ENCODE results near the gene TERB1. TPM values are rescaled to one million over a fixed set of nuclear protein-coding genes. Genes with fewer than 3 reads are reported as not detected.

Gene TERB1
- total RNA-seq, 1 donor from 2014 or later, result not detected

GRCh38 chr16:66751992-66752322, 49.4 kb downstream of the TERB1 start:
- Mint-ChIP-seq H3K4me3 (peak overlapping the region; percentile 85), H3K9me3 (no peaks in the 10 kb centered on the region), H3K4me1 (peaks cover 19% of the 10 kb centered on the region), H3K36me3 (peaks cover 20% of the 10 kb centered on the region), H3K27ac (peak overlapping the region; percentile 86), H3K27me3 (ENCODE audit: insufficient read depth, low read depth) (peaks cover 4% of the 10 kb centered on the region)
- Histone ChIP-seq H4K20me1 (ENCODE audit: low read depth) (peaks cover 41% of the 10 kb centered on the region), H3K4me2 (peak overlapping the region; percentile 92), H3K79me2 (ENCODE audit: low read depth) (peaks cover 46% of the 10 kb centered on the region), H3K36me3 (peaks cover 13% of the 10 kb centered on the region), H2AFZ (replicated peaks) (peak overlapping the region; percentile 95), H3K4me3 (peak overlapping the region; percentile 99), H3K9me3 (ENCODE audit: low read depth) (no peaks in the 10 kb centered on the region), H3K9ac (no peak overlapping the region), H3K27me3 (peaks cover 18% of the 10 kb centered on the region), H3K27ac (no peak overlapping the region), H3K4me1 (peaks cover 12% of the 10 kb centered on the region), H3F3A (ENCODE audit: low read depth) (peaks cover 8% of the 10 kb centered on the region)
- no peak for TF ChIP-seq EZH2 (IDR thresholded peaks at IDR 0.05)
- no peak for DNase-seq (ENCODE audit: low spot score)

DNA sequence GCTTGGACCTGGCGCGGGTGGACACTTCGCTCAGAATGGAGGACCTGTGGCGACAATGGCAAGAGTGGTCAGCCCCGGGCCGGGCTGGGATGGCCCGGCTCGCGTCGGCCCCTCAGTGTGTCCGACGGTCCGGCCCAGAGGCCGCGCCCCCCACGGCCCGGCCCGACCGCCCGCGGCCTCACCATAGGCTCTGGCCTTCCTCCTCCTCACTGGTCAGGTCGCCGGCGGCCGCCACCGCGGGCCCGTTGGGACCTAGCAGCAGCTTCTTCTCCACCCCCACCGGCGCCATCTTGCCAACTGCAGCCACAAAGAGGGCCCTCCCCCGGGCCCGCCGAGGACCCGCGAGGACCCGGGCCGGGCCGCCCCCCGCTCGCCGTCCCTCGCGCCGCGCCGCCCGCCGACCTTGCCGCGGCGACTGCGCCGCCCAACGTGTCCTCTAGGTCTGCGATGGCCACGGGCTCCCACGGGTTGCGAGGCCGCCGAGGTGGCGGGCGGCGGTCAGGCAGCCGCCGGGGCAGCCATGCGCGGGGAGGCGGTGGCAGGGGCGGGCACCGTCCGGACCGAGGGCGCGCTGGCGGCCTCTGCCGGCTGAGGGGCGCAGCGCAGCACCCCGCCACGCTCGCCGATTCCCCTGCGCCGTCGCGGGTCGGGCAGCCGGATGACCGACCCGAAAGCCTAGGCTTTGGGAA, 49.9 kb downstream of the TERB1 start, which contains the start of gene DYNC1LI2:
TSS of gene DYNC1LI2 (minus strand) at position 307 of the 689 bp plus-strand sequence. CDS start at position 289, 18 bp downstream.
- Histone ChIP-seq H3K4me3 (peak within 1 kb of the TSS; percentile 99), H3K4me1 (peaks cover 12% of the 10 kb centered on the region), H4K20me1 (ENCODE audit: low read depth) (peaks cover 46% of the 10 kb centered on the region), H3K9me3 (ENCODE audit: low read depth) (no peaks in the 10 kb centered on the region), H2AFZ (replicated peaks) (peak within 1 kb of the TSS; percentile 95), H3F3A (ENCODE audit: low read depth) (peaks cover 8% of the 10 kb centered on the region), H3K4me2 (peak within 1 kb of the TSS; percentile 92), H3K27ac (peak within 1 kb of the TSS; percentile 96), H3K27me3 (peaks cover 18% of the 10 kb centered on the region), H3K79me2 (ENCODE audit: low read depth) (peaks cover 51% of the 10 kb centered on the region), H3K36me3 (peaks cover 13% of the 10 kb centered on the region), H3K9ac (peak within 1 kb of the TSS; percentile 100)
- peaks cover 19% of the 10 kb centered on the region for H3K4me1 Mint-ChIP-seq
- DNase-seq (ENCODE audit: low spot score), result peak; percentile 91
- H3K4me3 Mint-ChIP-seq, result peak within 1 kb of the TSS; percentile 96
- peaks cover 24% of the 10 kb centered on the region for H3K36me3 Mint-ChIP-seq
- H3K27me3 Mint-ChIP-seq (ENCODE audit: insufficient read depth, low read depth), result peaks cover 4% of the 10 kb centered on the region
- H3K9me3 Mint-ChIP-seq, result no peaks in the 10 kb centered on the region
- H3K27ac Mint-ChIP-seq, result peak within 1 kb of the TSS; percentile 90
- no peak for TF ChIP-seq EZH2phosphoT487 (IDR thresholded peaks at IDR 0.05)
- TF ChIP-seq CTCF (IDR thresholded peaks at IDR 0.05), result peak; percentile 73

- Histone ChIP-seq H3K4me3 (peak overlapping the region; percentile 99), H3F3A (ENCODE audit: low read depth) (peaks cover 8% of the 10 kb centered on the region), H3K36me3 (peaks cover 13% of the 10 kb centered on the region), H3K9me3 (ENCODE audit: low read depth) (no peaks in the 10 kb centered on the region), H3K4me1 (peaks cover 12% of the 10 kb centered on the region), H3K27ac (peak overlapping the region; percentile 96), H3K4me2 (peak overlapping the region; percentile 92), H3K79me2 (ENCODE audit: low read depth) (peaks cover 55% of the 10 kb centered on the region), H3K9ac (peak overlapping the region; percentile 100), H3K27me3 (peaks cover 15% of the 10 kb centered on the region), H2AFZ (replicated peaks) (peak overlapping the region; percentile 95), H4K20me1 (ENCODE audit: low read depth) (peaks cover 50% of the 10 kb centered on the region)
- H3K36me3 Mint-ChIP-seq, result peaks cover 27% of the 10 kb centered on the region
- DNase-seq (ENCODE audit: low spot score), result peak; percentile 76
- peaks cover 4% of the 10 kb centered on the region for H3K27me3 Mint-ChIP-seq (ENCODE audit: insufficient read depth, low read depth)
- peak overlapping the region; percentile 96 for H3K4me3 Mint-ChIP-seq
- H3K9me3 Mint-ChIP-seq, result no peaks in the 10 kb centered on the region
- TF ChIP-seq EZH2phosphoT487 (IDR thresholded peaks at IDR 0.05), result no peak
- TF ChIP-seq CTCF (IDR thresholded peaks at IDR 0.05), result no peak
- TF ChIP-seq EZH2 (IDR thresholded peaks at IDR 0.05), result no peak
- H3K27ac Mint-ChIP-seq, result peak overlapping the region; percentile 90
- H3K4me1 Mint-ChIP-seq, result peaks cover 19% of the 10 kb centered on the region
Measured at GRCh38 chr16:66751053-66751302, 50.4 kb downstream of the TERB1 start.
